Mucosa of stomach (tissue), 1 donor: ENCODE data around the gene PVALEF.
"Not testable (repeated sequence)": the region's sequence is repeated elsewhere in the genome, so short reads cannot be mapped to it uniquely, and the experiment has no call there.

ENCODE experiments used
- H3K27me3 ChIP-seq: one replicate; pipeline ENCODE4 v1.7.0; 2013; ENCODE audit warnings: mild to moderate bottlenecking, low read length; ENCODE audit not compliant: control insufficient read depth, insufficient read depth
- H3K36me3 ChIP-seq: one replicate; pipeline ENCODE4 v1.7.0; 2013; ENCODE audit warnings: low read length; ENCODE audit not compliant: control insufficient read depth, insufficient read depth
- H3K4me1 ChIP-seq: one replicate; pipeline ENCODE4 v1.7.0; 2013; ENCODE audit warnings: mild to moderate bottlenecking, low read length; ENCODE audit not compliant: control insufficient read depth, insufficient read depth
- H3K4me3 ChIP-seq: one replicate; pipeline ENCODE4 v1.7.0; 2013; ENCODE audit warnings: low read length
- H3K9ac ChIP-seq: one replicate; pipeline ENCODE4 v1.7.0; 2013; ENCODE audit warnings: mild to moderate bottlenecking, low read length, moderate library complexity
- H3K9me3 ChIP-seq: one replicate; pipeline ENCODE4 v1.7.0; 2013; ENCODE audit warnings: mild to moderate bottlenecking, low read length, moderate library complexity; ENCODE audit not compliant: control insufficient read depth
- donor health status: Pancreatic carcinoma.

Gene PVALEF

GRCh38 chr17:81152288-81152828 lies 12.9 kb upstream of the PVALEF start:
- no peak overlapping the region for H3K4me3 ChIP-seq
- H3K4me1 ChIP-seq, result no peaks in the 10 kb centered on the region
- no peaks in the 10 kb centered on the region for H3K27me3 ChIP-seq
- H3K9me3 ChIP-seq, result no peaks in the 10 kb centered on the region
- H3K36me3 ChIP-seq, result no peaks in the 10 kb centered on the region
- no peak overlapping the region for H3K9ac ChIP-seq

GRCh38 chr17:81153340-81153803 lies 11.9 kb upstream of the PVALEF start:
- no peaks in the 10 kb centered on the region for H3K9me3 ChIP-seq
- no peaks in the 10 kb centered on the region for H3K4me1 ChIP-seq
- H3K4me3 ChIP-seq, result no peak overlapping the region
- H3K36me3 ChIP-seq, result no peaks in the 10 kb centered on the region
- no peaks in the 10 kb centered on the region for H3K27me3 ChIP-seq
- no peak overlapping the region for H3K9ac ChIP-seq

DNA sequence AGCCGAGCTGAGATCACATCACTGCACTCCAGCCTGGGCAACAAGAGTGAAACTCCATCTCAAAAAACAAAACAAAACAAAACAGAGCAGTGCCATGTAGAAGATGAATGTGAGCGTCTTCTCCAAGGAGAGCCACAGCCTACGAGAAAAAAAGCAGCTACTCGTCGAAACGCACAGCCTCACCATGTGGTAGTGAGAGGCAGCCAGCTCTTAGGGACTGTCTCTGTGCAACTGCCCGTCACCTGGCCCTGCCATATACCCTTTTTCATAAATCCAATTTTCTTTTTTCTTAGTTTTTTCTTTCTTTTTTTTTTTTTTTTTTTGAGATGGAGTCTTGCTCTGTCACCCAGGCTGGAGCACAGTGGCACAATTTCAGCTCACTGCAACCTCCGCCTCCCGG lies 11.3 kb upstream of the PVALEF start:
- H3K4me1 ChIP-seq, H3K36me3 ChIP-seq, H3K9ac ChIP-seq, H3K4me3 ChIP-seq, H3K27me3 ChIP-seq, H3K9me3 ChIP-seq: not testable (repeated sequence)

- no peaks in the 10 kb centered on the region for H3K36me3 ChIP-seq
- no peak overlapping the region for H3K4me3 ChIP-seq
- H3K27me3 ChIP-seq, result no peaks in the 10 kb centered on the region
- no peak overlapping the region for H3K9ac ChIP-seq
- no peaks in the 10 kb centered on the region for H3K4me1 ChIP-seq
- no peaks in the 10 kb centered on the region for H3K9me3 ChIP-seq
Observed at GRCh38 chr17:81154961-81155360, 10.3 kb upstream of the PVALEF start.

- no peaks in the 10 kb centered on the region for H3K9me3 ChIP-seq
- no peak overlapping the region for H3K4me3 ChIP-seq
- H3K9ac ChIP-seq, result no peak overlapping the region
- H3K36me3 ChIP-seq, result no peaks in the 10 kb centered on the region
- H3K4me1 ChIP-seq, result no peaks in the 10 kb centered on the region
- H3K27me3 ChIP-seq, result no peaks in the 10 kb centered on the region
Observed at GRCh38 chr17:81156866-81157805, 8.2 kb upstream of the PVALEF start.

- no peaks in the 10 kb centered on the region for H3K9me3 ChIP-seq
- H3K4me3 ChIP-seq, result no peak overlapping the region
- no peaks in the 10 kb centered on the region for H3K4me1 ChIP-seq
- H3K27me3 ChIP-seq, result no peaks in the 10 kb centered on the region
- no peaks in the 10 kb centered on the region for H3K36me3 ChIP-seq
- no peak overlapping the region for H3K9ac ChIP-seq
Observed at GRCh38 chr17:81157848-81158687, 7.2 kb upstream of the PVALEF start.

- Histone ChIP-seq H3K9me3 (no peaks in the 10 kb centered on the region), H3K9ac (no peak overlapping the region), H3K36me3 (no peaks in the 10 kb centered on the region), H3K4me3 (no peak overlapping the region), H3K4me1 (no peaks in the 10 kb centered on the region), H3K27me3 (peaks cover 4% of the 10 kb centered on the region)
Observed at GRCh38 chr17:81158688-81159590, 6.4 kb upstream of the PVALEF start.

GRCh38 chr17:81159611-81160265 lies 5.6 kb upstream of the PVALEF start:
- Histone ChIP-seq H3K4me1 (no peaks in the 10 kb centered on the region), H3K36me3 (no peaks in the 10 kb centered on the region), H3K4me3 (no peak overlapping the region), H3K9ac (no peak overlapping the region), H3K9me3 (no peaks in the 10 kb centered on the region), H3K27me3 (peaks cover 9% of the 10 kb centered on the region)

GRCh38 chr17:81160306-81160705 lies 5.0 kb upstream of the PVALEF start:
- H3K9ac ChIP-seq, result no peak overlapping the region

GRCh38 chr17:81160747-81161453 lies 4.4 kb upstream of the PVALEF start:
- Histone ChIP-seq H3K4me3 (no peak overlapping the region), H3K27me3 (peaks cover 20% of the 10 kb centered on the region), H3K4me1 (peaks cover 5% of the 10 kb centered on the region), H3K9me3 (no peaks in the 10 kb centered on the region), H3K36me3 (no peaks in the 10 kb centered on the region), H3K9ac (no peak overlapping the region)

More at GRCh38 chr17:81160306-81160705, 5.0 kb upstream of the PVALEF start:
- Histone ChIP-seq H3K4me3 (no peak overlapping the region), H3K36me3 (no peaks in the 10 kb centered on the region), H3K27me3 (peaks cover 15% of the 10 kb centered on the region), H3K4me1 (peaks cover under 1% of the 10 kb centered on the region), H3K9me3 (no peaks in the 10 kb centered on the region)
